ENCODE measurements around the gene RLF.

DNA sequence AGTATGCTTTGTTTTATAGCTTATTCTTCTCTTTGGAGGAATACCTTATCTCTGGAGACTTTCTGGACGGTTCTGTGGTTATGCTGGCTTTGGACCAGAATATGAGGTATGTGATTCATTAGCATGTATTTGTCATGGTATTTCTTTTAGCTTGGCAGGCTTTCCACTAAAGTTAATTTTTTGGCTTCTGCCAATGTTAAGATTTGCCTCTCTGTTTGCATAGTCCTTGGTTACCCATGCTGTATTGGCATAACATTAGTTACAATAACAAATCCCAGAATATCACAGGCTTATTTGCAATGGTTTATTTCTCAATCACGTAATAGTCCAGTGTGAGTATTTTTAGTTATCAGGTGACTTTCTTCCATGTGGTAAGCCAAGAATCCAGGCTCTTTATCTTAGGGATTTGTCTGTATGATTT is 106.6 kb downstream of the RLF start:
- TF ChIP-seq, protein P1, sequence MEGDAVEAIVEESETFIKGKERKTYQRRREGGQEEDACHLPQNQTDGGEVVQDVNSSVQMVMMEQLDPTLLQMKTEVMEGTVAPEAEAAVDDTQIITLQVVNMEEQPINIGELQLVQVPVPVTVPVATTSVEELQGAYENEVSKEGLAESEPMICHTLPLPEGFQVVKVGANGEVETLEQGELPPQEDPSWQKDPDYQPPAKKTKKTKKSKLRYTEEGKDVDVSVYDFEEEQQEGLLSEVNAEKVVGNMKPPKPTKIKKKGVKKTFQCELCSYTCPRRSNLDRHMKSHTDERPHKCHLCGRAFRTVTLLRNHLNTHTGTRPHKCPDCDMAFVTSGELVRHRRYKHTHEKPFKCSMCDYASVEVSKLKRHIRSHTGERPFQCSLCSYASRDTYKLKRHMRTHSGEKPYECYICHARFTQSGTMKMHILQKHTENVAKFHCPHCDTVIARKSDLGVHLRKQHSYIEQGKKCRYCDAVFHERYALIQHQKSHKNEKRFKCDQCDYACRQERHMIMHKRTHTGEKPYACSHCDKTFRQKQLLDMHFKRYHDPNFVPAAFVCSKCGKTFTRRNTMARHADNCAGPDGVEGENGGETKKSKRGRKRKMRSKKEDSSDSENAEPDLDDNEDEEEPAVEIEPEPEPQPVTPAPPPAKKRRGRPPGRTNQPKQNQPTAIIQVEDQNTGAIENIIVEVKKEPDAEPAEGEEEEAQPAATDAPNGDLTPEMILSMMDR (conservative IDR thresholded peaks at IDR 0.05 in 1 of 2, IDR thresholded peaks at IDR 0.05 in 1 of 2; ENCODE audit: low read depth in 1 of 2, low read length in 2 of 2): no peak
- no peak for TF ChIP-seq EZH2 (IDR thresholded peaks at IDR 0.05; ENCODE audit: low read length, missing control alignments)

Data from fibroblast of lung (primary cell).